GM18951 (cell line): ENCODE data around the gene SYPL2.

Experiments used
- POLR2A ChIP-seq: IDR thresholded peaks from 4 replicates; pipeline ENCODE4 v1.6.1; 2011; ENCODE audit warnings: mild to moderate bottlenecking; ENCODE audit not compliant: insufficient read length, insufficient read depth; ENCODE audit errors: extremely low read depth
- in situ Hi-C: fragments of 300-500 bp; cut with MboI; formaldehyde crosslinking; loops from one replicate; pipeline ENCODE4 v1.12.0; 2022; ENCODE audit warnings: low sequenced_read_pairs, mixed read lengths, inconsistent platforms; ENCODE audit not compliant: unreplicated experiment

Gene SYPL2

GRCh38 chr1:109478806-109479205, 12.5 kb downstream of the SYPL2 start:
- no peak for TF ChIP-seq POLR2A
- in situ Hi-C loops, result no loop called here

DNA sequence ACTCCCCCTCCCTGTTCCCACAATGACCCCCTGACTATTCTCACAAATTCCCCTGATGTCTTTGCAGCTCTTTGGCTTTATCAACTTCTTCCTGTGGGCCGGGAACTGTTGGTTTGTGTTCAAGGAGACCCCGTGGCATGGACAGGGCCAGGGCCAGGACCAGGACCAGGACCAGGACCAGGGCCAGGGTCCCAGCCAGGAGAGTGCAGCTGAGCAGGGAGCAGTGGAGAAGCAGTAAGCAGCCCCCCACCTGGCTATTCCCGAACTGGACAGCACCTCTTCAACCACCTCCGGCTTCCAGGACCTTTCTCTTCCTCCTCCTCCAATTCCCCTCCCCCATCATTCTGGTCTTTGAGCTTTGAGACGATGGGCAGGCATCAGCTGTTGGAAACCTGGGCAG, 13.0 kb downstream of the SYPL2 start:
- TF ChIP-seq POLR2A, result no peak
- in situ Hi-C loops, result no loop called here

DNA sequence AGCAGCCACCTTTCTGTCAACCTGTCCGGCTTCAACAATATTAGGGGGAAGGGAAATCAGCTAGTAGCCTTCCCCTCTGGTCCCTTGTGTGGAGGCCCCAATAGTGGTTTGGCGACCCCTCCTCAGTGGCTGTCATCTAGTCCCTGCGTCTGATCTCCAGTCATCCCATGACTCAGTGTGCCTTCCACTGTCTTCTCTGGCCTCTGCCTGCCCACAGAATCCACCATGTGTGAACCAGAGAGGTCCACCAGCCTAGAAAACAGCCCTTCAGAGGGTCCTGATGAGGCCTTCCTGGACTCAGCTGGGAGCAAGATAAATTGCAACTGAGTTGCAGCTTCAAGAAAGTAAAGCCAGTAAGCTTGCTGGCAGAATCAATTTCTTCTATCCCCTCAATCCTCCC, 13.6 kb downstream of the SYPL2 start:
- TF ChIP-seq POLR2A, result no peak
- in situ Hi-C loops, result no loop called here

GRCh38 chr1:109481646-109482045, 15.3 kb downstream of the SYPL2 start:
- TF ChIP-seq POLR2A, result no peak
- in situ Hi-C loops, result no loop called here

- in situ Hi-C loops, result no loop called here
- TF ChIP-seq POLR2A, result no peak
Observed at GRCh38 chr1:109482242-109482641, 15.9 kb downstream of the SYPL2 start.

DNA sequence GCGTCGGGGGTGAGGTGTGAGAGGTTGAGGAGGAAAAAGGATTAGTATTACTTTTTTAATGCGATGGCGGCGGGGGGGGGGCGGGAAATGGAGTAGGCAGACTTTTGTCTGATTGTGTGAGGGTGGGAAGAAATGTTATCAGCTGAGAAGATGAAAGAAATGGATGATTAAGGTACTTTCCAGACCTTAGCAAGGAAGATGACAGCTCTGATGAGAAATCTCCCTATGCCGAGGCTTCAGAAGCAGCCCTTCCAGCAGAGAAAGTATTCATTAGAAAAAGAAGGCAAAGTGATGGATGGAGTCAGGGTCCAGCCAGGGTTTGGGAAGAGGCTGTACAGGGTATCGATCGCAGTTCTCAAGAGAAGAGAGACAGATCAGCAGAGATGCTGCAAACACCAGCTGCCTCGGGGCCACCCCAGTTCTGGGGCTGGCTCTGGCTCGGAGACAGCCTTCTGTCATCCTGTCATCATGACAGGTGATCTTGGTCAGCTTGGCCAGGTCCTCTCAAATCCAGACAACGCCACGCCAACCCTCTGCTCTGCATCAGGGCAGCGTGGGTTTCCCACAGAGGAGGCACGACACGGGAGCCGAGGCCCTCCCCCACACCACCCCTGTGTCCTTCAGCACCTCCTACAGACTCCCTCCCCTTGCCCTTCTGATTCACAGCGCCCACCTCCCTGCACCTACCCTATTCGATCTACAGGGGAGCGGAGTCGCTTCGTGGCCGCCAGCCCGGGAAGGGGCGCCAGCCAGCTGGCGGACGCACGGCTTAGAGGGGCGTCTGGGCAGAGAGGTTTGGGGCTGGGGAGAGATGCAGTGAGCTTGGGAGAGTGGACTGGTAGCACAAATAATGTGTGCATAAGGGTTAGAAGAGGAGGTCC, 16.7 kb downstream of the SYPL2 start:
- TF ChIP-seq POLR2A, result no peak
- in situ Hi-C loops, result no loop called here

DNA sequence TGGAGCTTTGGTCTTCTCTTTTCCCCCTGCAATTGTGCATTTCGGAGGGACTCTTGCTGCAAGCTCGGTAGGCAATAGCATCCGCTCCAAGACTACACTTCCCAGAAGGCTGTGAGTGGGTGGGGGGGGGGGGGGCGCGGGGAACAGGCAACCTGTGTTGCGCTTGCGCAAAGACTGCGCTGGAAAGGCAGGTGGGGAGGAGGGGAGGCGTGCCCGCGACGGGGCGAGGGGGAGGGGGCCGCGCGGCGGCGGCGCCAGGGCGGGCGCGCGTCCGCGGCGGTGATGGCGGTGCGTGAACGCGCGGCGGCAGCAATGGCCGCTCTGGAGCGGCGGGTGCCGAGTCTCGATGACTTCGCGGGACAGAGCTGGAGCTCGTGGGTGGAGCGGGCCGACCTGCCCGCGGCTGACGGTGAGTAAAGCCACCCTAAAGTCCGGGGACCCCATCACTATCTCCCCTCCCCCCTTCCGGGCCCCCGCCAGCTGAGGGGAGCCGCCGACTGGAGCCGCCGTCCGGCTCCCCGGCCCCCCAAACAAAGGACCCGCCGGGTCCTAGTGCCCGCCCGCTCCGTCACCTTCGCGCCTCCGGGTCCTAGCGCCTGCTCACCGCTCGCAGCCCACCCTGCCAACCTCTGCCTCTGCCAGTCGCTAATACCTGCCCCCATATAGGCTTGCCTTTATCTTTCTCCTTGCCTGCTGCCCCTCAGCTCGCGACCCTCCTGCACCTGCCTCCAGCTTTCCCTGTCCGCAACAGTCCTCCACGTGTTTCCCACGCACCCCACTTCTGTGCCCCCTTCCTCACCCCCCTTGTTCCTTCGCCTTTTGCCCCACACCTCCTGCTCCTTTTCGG, 17.5 kb downstream of the SYPL2 start, which contains the start of gene ATXN7L2:
ATXN7L2 (plus strand) TSS at position 234 of the 847 bp plus-strand sequence; CDS start at position 283, 49 bp downstream.
- TF ChIP-seq POLR2A, result peak; percentile 91
- in situ Hi-C loops, result no loop called here

GRCh38 chr1:109484519-109484975, 18.2 kb downstream of the SYPL2 start:
- in situ Hi-C loops, result no loop called here

GRCh38 chr1:109485001-109485400, 18.7 kb downstream of the SYPL2 start:
- in situ Hi-C loops, result no loop called here
- no peak for TF ChIP-seq POLR2A

More at GRCh38 chr1:109484519-109484975, 18.2 kb downstream of the SYPL2 start:
- TF ChIP-seq POLR2A, result no peak

- TF ChIP-seq POLR2A, result no peak
- in situ Hi-C loops, result no loop called here
Observed at GRCh38 chr1:109487261-109487660, 20.9 kb downstream of the SYPL2 start.

DNA sequence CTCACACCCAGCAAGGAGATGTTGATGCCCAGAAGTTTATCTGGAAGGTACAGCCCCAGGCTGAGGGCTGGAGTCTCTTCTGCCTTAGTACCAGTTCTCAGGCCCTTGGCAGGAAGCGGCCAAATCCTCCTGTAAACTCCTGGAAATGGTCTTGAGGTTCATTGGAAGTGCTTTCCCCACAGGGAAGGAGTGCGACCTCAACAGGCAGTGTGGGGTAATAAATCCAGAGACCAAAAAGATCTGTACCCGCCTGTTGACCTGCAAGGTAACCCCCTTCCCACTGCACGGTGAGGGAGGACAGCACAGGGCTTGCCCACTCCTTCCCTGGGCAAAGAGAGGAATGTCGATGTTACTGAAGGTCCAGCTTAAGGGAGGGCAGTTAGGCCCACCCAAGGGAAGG, 21.9 kb downstream of the SYPL2 start:
- TF ChIP-seq POLR2A, result no peak

GRCh38 chr1:109488696-109489095, 22.4 kb downstream of the SYPL2 start:
- in situ Hi-C loops, result no loop called here
- TF ChIP-seq POLR2A, result no peak

More for the DNA sequence above, 21.9 kb downstream of the SYPL2 start:
- in situ Hi-C loops, result no loop called here
